ENCODE data around the gene FGD1. TPM values are rescaled to one million over a fixed set of nuclear protein-coding genes. Genes with fewer than 3 reads are reported as not detected.
"Not testable (repeated sequence)": the region's sequence is repeated elsewhere in the genome, so short reads cannot be mapped to it uniquely, and the experiment has no call there.

FGD1 gene
- total RNA-seq, result 1 to 10 TPM; 1.0 to 4.1 (median 1.7) TPM

DNA sequence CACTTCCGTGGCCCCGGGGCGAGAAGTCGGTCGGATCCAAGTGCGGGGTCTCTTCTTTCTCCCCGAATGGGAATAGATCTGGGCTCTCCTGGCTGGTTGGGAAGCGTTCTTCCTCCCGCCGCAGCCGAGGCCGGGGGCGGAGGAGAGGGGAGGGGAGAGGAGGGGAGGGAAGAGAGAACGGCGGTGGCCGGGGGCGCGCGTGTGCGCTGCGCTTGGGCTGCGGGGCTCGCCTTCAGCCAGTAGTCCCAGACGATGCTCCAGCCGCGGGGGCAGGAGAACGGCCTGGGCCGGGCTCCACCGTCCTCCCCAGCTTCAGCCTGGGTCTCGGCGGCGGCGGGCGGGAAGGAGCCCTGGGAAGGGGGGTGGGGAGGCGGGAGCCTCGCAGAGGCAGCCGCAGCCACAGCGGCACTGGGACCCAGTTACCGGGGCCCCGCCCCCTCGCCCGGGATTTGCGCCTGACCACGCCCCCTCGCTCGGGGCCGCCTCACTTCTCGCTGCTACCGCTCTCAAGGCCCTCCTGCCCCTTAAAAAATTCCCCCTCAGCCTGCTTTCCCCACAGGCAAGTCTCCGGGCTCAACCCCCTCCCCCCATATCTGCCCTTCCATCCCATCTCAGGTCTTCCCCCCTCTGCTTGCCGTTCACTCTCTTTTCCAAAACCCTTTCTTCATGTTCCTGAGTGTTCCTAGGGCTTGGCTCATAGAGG lies at the start of gene FGD1:
FGD1 (minus strand) TSS at position 421 of the 703 bp plus-strand sequence. CDS start 802 bp downstream, outside the sequence.
- 5 to 41% methylated on average over 2 to 48 of the region's 51 CpGs for WGBS, 2 donors

DNA sequence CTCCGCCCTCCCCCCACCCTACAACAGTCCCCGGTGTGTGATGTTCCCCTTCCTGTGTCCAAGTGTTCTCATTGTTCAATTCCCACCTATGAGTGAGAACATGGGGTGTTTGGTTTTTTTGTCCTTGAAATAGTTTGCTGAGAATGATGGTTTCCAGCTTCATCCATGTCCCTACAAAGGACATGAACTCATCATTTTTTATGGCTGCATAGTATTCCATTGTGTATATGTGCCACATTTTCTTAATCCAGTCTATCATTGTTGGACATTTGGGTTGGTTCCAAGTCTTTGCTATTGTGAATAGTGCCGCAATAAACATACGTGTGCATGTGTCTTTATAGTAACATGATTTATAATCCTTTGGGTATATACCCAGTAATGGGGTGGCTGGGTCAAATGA lies 46.2 kb upstream of the FGD1 start:
- peaks cover 5 to 82% (median 41%) of the 10 kb centered on the region in 4 donors for H3K36me3 ChIP-seq
- 88 to 95% methylated on average over 2 to 3 of the region's 4 CpGs for WGBS, 2 donors
- not testable (repeated sequence) for H3K4me1 ChIP-seq; H3K4me3 ChIP-seq; H3K27ac ChIP-seq; H3K9me3 ChIP-seq; H3K27me3 ChIP-seq; ATAC-seq (ENCODE audit: low FRiP score in 2 of 2); DNase-seq

More for the DNA sequence above, at the start of gene FGD1:
- H3K4me1 ChIP-seq, result peaks cover 0 to 5% (median 0%) of the 10 kb centered on the region in 4 donors
- TF ChIP-seq EP300 (IDR thresholded peaks at IDR 0.05), result no peak
- no peak for TF ChIP-seq POLR2A (IDR thresholded peaks at IDR 0.05)
- no peak for TF ChIP-seq POLR2AphosphoS5 (IDR thresholded peaks at IDR 0.05)
- TF ChIP-seq, protein P1, sequence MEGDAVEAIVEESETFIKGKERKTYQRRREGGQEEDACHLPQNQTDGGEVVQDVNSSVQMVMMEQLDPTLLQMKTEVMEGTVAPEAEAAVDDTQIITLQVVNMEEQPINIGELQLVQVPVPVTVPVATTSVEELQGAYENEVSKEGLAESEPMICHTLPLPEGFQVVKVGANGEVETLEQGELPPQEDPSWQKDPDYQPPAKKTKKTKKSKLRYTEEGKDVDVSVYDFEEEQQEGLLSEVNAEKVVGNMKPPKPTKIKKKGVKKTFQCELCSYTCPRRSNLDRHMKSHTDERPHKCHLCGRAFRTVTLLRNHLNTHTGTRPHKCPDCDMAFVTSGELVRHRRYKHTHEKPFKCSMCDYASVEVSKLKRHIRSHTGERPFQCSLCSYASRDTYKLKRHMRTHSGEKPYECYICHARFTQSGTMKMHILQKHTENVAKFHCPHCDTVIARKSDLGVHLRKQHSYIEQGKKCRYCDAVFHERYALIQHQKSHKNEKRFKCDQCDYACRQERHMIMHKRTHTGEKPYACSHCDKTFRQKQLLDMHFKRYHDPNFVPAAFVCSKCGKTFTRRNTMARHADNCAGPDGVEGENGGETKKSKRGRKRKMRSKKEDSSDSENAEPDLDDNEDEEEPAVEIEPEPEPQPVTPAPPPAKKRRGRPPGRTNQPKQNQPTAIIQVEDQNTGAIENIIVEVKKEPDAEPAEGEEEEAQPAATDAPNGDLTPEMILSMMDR (IDR thresholded peaks at IDR 0.05), result no peak
- peaks cover 0 to 11% (median 0%) of the 10 kb centered on the region in 4 donors for H3K27me3 ChIP-seq
- no peaks in the 10 kb centered on the region for H3K36me3 ChIP-seq
- H3K4me3 ChIP-seq, result peak within 1 kb of the TSS; percentile 55 to 67 (median 62)
- ATAC-seq (ENCODE audit: low FRiP score in 2 of 2) (peak; percentile 60 to 95), DNase-seq (peak; percentile 55 to 92)
- peak within 1 kb of the TSS; percentile 35 to 83 (median 54) for H3K27ac ChIP-seq
- no peaks in the 10 kb centered on the region for H3K9me3 ChIP-seq

DNA sequence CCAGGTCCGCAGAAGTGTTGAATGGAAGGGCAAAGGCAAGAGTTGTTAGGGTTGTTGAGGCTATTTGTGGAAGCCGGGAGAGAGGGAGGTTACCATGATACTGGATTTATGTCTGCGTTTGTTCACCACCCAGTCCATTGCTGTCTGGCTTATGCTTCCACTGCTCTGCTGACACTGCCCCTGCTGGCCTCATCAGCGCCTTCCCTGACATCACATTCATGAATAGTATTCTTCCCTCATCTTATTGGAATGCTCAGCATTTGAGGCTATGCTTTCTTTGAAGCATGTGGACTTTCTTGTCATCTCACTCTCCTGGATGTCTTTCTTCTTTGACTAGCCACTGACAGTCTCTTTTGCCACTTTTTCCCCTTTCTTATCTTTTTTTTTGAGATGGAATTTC lies 44.3 kb upstream of the FGD1 start:
- TF ChIP-seq EP300 (IDR thresholded peaks at IDR 0.05), result no peak
- no peak for TF ChIP-seq POLR2AphosphoS5 (IDR thresholded peaks at IDR 0.05)
- TF ChIP-seq, protein P1 (IDR thresholded peaks at IDR 0.05), result no peak
- no peak for TF ChIP-seq POLR2A (IDR thresholded peaks at IDR 0.05)
- H3K9me3 ChIP-seq, result no peaks in the 10 kb centered on the region
- 81 to 94% methylated on average over 4 of the region's 4 CpGs for WGBS, 2 donors
- no peak overlapping the region for H3K27ac ChIP-seq
- DNase-seq, result no peak
- H3K36me3 ChIP-seq, result peaks cover 5 to 64% (median 41%) of the 10 kb centered on the region in 4 donors
- peaks cover 0 to 2% (median 0%) of the 10 kb centered on the region in 4 donors for H3K27me3 ChIP-seq
- ATAC-seq (ENCODE audit: low FRiP score in 2 of 2), result no peak
- H3K4me3 ChIP-seq, result no peak overlapping the region
- no peaks in the 10 kb centered on the region for H3K4me1 ChIP-seq

DNA sequence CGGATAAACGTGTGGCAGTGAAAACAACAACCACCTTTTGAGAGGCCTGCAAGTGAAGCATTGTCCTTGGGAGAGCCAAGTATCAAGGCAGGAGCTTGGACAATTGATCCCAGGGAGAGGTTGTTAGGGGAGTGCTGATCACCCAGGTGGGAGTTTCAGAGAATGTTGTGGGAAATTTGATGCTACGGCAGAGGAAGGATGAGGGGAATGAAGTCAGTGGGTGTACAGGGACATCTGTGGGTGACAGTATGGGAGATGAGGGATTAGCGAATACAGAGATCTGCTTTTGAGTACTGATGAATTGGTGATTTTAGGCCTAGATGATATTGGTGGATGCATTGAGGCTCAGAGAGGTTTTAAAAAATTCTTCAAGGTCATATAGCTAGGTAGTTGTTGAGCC lies 38.2 kb upstream of the FGD1 start:
- H3K27ac ChIP-seq, result no peak overlapping the region
- WGBS, 2 donors, result 83 to 97% methylated on average over 2 to 4 of the region's 4 CpGs
- no peak overlapping the region for H3K4me3 ChIP-seq

DNA sequence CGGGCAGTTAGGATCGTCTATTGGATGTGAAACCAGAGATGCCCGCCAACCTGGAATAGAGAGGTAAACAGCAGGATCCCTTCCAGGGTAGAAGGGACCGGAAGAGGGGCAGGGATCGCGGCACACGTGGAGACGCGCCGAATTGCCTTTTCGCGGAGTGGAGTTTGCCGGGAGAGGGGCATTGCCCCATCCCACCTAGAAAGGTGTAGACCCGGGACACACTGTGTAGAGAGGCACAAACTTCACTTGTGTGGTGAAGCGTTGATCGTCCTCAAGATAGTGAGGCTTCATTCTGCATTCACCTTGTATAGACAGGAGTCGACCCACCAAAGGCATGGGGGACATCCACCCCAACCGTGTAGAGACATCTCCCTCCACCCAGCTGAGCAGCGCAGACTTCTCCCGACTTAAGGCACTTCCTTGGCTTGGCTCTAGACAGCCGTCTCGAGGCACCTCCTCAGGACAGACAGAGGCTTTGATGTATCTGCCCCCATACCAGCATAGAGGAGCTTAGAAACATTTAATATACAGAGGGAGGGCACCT lies 34.4 kb upstream of the FGD1 start:
- ATAC-seq (ENCODE audit: low FRiP score in 2 of 2), result peak; percentile 23 to 51
- peak overlapping the region; percentile 46 to 91 (median 75) for H3K27ac ChIP-seq
- H3K27me3 ChIP-seq, result no peaks in the 10 kb centered on the region
- peaks cover 9 to 20% (median 17%) of the 10 kb centered on the region in 4 donors for H3K4me1 ChIP-seq
- peak overlapping the region; percentile 40 to 74 (median 62) for H3K4me3 ChIP-seq
- DNase-seq, result no peak
- peaks cover 0 to 4% (median 0%) of the 10 kb centered on the region in 4 donors for H3K36me3 ChIP-seq
- TF ChIP-seq POLR2AphosphoS5 (IDR thresholded peaks at IDR 0.05) (no peak), POLR2A (IDR thresholded peaks at IDR 0.05) (no peak), EP300 (IDR thresholded peaks at IDR 0.05) (no peak)
- TF ChIP-seq, protein P1 (IDR thresholded peaks at IDR 0.05), result no peak
- no peaks in the 10 kb centered on the region for H3K9me3 ChIP-seq
- 0 to 45% methylated on average over 1 to 22 of the region's 22 CpGs for WGBS, 2 donors

More for the DNA sequence above, 38.2 kb upstream of the FGD1 start:
- ATAC-seq (ENCODE audit: low FRiP score in 2 of 2) (no peak), DNase-seq (no peak)
- TF ChIP-seq EP300 (IDR thresholded peaks at IDR 0.05), result no peak
- TF ChIP-seq POLR2A (IDR thresholded peaks at IDR 0.05), result no peak
- no peak for TF ChIP-seq POLR2AphosphoS5 (IDR thresholded peaks at IDR 0.05)
- Histone ChIP-seq H3K27me3 (no peaks in the 10 kb centered on the region), H3K36me3 (peaks cover 0 to 14% (median 7%) of the 10 kb centered on the region in 4 donors), H3K9me3 (no peaks in the 10 kb centered on the region), H3K4me1 (peaks cover 9 to 20% (median 17%) of the 10 kb centered on the region in 4 donors)
